HG03521 (cell line): ENCODE results near the gene LMOD1.
"Not testable (repeated sequence)": the region's sequence is repeated elsewhere in the genome, so short reads cannot be mapped to it uniquely, and the experiment has no call there.

Source experiments
- ATAC-seq: cut with Tn5 transposase; IDR thresholded peaks from one replicate; pipeline ENCODE4 v1.9.1; 2021; ENCODE audit warnings: mild to moderate bottlenecking, moderate library complexity; ENCODE audit not compliant: unreplicated experiment

Gene LMOD1

GRCh38 chr1:201946224-201946908 lies at the start of gene LMOD1:
LMOD1 (minus strand) TSS chr1:201946548; CDS start chr1:201946340, 208 bp downstream.
- ATAC-seq = no peak

GRCh38 chr1:201990427-201990826 lies 44.1 kb upstream of the LMOD1 start:
- ATAC-seq = no peak

- ATAC-seq = no peak
Observed at GRCh38 chr1:201989354-201990128, 43.2 kb upstream of the LMOD1 start.

GRCh38 chr1:201988601-201989000 lies 42.3 kb upstream of the LMOD1 start:
- ATAC-seq = no peak

GRCh38 chr1:201985355-201985754 lies 39.0 kb upstream of the LMOD1 start:
- no peak for ATAC-seq

- ATAC-seq = no peak
Observed at GRCh38 chr1:201984446-201984845, 38.1 kb upstream of the LMOD1 start.

- peak; percentile 24 for ATAC-seq
Observed at GRCh38 chr1:201983380-201983805, 37.0 kb upstream of the LMOD1 start.

DNA sequence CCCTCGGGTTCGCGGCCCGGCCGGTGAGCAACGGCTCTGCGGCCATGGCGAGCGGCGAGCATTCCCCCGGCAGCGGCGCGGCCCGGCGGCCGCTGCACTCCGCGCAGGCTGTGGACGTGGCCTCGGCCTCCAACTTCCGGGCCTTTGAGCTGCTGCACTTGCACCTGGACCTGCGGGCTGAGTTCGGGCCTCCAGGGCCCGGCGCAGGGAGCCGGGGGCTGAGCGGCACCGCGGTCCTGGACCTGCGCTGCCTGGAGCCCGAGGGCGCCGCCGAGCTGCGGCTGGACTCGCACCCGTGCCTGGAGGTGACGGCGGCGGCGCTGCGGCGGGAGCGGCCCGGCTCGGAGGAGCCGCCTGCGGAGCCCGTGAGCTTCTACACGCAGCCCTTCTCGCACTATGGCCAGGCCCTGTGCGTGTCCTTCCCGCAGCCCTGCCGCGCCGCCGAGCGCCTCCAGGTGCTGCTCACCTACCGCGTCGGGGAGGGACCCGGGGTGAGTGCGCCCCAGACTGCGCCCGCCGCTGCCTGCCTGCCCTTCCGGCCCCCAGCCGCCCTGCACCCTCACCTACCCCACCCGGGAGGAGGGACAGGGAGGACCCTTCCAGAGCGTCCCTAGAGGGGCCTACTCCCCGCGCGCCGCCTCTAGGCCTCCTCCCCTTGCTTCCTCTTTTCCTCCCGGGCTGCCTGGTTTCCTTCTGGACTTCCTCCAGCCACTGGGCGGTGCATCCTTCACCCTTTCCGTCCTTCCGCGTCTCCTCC lies 36.5 kb upstream of the LMOD1 start, which contains the start of gene RNPEP:
RNPEP (plus strand) TSS at position 26 of the 757 bp plus-strand sequence; CDS start at position 45, 19 bp downstream.
- ATAC-seq = peak; percentile 70

GRCh38 chr1:201982082-201982622 lies 35.8 kb upstream of the LMOD1 start:
- no peak for ATAC-seq

DNA sequence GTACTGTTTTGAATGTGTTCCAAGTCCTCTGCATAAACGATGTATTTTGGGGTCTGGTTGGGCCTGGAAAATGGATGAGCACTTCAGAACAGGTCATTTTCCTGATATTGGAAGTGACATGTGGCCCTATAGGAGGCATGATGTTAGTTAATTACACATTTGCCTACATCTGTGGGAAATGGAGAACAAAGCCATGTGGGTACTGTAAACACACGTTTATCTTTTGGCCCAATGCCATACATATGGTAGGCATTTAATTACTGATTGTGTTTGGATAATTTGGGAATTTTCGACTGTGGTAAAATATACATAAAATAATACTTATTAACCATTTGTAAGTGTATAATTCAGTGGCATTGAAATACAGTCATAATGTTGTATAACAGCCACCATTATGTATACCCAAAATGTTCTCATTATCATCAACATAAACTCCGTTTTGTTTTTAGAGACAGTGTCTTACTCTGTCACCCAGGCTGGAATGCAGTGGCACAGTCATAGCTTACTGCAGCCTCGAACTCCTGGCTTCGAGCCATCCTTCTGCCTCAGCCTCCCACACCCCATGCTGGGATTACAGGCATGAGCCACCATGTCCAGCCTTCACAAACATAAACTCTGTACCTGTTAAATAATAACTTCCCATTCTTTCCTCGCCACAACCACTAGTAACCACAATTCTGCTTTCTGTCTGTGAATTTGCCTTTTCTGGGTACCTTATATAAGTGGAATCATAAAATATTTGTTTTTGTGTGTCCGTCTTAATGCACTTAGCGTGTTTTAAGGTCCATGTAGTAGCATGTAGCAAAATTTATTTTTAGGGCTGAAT lies 24.2 kb upstream of the LMOD1 start:
- no peak for ATAC-seq

DNA sequence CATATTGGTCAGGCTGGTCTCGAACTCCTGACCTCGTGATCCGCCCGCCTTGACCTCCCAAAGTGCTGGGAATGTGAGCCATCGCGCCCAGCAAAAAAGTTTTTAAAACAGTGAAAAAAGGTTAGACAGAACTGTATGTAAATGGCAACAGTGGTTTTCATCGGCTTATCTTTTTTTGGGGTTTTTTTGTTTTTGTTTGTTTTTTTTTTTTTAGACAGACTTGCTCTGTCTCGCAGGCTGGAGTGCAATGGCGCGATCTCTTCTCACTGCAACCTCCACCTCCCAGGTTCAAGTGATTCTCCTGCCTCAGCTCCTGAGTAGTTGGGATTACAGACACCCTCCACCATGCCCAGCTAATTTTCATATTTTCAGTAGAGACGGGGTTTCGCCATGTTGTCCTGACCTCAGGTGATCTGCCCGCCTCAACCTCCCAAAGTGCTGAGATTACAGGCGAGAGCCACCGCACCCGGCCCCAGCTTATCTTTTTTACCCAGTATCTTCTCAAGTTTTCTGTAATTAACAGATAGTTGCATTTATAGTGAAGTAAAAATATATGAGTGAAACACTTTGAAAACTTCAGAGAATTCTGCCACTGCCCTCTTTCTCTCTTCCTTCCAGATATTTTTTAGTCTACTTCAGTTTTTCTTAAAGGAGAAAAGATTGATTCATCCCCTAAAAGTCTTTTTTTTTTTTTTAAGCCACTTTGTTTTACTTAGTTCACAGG lies 22.0 kb upstream of the LMOD1 start:
- ATAC-seq = no peak

- ATAC-seq = no peak
Observed at GRCh38 chr1:201966171-201966570, 19.8 kb upstream of the LMOD1 start.

GRCh38 chr1:201964261-201964660 lies 17.9 kb upstream of the LMOD1 start:
- ATAC-seq = no peak

DNA sequence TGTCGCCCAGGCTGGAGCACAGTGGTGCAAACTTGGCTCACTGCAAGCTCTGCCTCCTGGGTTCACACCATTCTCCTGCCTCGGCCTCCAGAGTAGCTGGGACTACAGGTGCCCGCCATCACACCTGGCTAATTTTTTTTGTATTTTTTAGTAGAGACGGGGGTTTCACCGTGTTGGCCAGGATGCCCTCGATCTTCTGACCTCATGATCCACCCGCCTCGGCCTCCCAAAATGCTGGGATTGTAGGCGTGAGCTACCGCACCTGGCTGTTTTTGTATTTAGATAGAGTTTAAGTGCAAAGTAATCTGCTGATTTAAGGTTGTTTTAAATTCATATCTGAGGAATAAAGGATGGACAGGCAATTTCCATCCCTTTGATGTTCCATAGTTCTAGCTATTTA lies 16.0 kb upstream of the LMOD1 start:
- not testable (repeated sequence) for ATAC-seq

DNA sequence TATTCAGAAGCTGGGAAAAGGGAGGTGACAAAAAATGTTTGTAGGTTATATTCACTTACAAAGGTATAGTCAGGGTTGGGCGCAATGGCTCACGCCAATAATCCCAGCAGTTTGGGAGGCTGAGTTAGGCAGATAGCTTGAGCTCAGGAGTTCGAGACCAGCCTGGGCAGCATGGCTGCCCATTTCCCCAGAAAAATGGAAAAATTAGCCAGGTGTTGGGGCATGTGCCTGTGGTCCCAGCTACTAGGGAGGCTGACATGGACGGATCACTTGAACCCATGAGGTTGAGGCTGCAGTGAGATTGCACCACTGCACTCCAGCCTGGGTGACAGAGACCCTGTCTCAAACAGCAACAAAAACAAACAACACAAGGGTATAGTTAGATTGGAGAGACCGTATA lies 12.0 kb upstream of the LMOD1 start:
- no peak for ATAC-seq

GRCh38 chr1:201955729-201956143 lies 9.4 kb upstream of the LMOD1 start:
- ATAC-seq = no peak

DNA sequence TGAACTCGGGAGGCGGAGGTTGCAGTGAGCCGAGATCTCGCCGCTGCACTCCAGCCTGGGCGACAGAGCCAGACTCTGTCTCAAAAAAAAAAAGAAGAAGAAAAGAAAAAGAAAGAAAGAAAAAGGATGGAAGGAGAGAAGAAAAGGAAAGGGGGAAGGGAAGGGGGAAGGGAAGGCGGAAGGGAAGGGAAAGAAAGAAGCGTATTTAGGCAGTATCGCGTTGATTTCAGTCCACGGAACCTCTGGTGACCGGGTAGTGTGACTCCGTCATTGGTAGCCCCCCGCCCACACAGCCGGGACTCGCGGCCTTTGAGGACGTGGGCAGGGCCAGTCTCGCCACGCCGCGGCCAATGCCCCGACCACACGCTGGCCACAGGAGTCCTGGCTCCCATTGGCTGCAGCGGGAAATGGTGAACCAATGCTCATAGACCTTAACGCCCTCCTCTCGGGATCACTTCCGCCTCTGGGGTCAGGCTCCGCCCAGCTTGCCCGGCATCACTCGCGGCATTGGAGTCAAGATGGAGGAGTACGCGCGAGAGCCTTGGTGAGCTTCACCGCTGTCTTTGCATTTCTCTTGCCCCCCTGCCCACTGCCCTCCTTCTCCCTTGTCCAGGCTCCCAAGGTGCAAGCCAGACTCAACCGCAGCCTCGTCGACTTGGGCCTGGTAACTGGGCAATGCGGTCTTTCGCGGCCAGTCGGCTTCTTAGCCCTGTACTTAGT lies 8.8 kb upstream of the LMOD1 start, which contains the start of gene TIMM17A:
TIMM17A (plus strand) TSS at position 495 of the 720 bp plus-strand sequence; CDS start at position 519, 24 bp downstream.
- peak; percentile 100 for ATAC-seq

DNA sequence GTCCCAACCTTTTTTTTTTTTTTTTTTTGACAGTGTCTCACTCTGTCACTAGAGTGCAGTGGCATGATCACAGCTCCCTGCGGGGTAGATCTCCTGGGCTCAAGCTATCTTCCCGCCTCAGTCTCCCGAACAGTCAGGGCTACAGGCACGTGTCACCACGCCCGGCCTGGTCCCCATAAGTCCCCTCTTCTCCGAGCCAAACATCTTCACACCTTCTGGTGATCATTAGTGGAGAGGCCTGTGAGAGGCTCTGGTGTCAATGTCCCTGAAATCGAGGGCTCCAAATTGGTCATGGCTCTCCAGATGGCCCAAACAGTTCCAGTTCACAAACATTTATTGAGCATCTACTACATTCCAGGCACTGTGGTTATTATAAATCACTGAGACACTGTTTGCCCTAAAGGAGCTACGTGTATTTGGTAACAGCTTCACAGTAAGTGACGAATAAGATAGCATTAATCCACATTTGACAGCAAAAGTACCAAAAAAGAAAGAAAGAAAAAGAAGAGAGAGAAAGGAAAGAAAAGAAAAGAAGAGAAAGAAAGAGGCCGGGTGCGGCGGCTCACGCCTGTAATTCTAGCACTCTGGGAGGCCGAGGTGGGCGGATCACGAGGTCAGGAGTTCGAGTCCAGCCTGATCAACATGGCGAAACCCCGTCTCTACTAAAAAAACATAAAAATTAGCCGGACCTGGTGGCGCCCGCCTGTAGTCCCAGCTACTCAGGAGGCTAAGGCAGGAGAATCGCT lies 8.1 kb upstream of the LMOD1 start:
- no peak for ATAC-seq
